HG03045 (cell line): ENCODE data around the gene RASEF.
"Not testable (repeated sequence)": the region's sequence is repeated elsewhere in the genome, so short reads cannot be mapped to it uniquely, and the experiment has no call there.

Experiments used
- ATAC-seq: cut with Tn5 transposase; IDR thresholded peaks from one replicate; pipeline ENCODE4 v1.9.1; 2021; ENCODE audit warnings: mild to moderate bottlenecking, moderate library complexity; ENCODE audit not compliant: unreplicated experiment

The RASEF gene

GRCh38 chr9:83062651-83063527 is at the start of gene RASEF:
TSS of gene RASEF (minus strand) at chr9:83063142. CDS start at chr9:83062867, 275 bp downstream.
- no peak for ATAC-seq

GRCh38 chr9:83111169-83111568 is 48.2 kb upstream of the RASEF start:
- ATAC-seq, result no peak

- ATAC-seq, result no peak
Measured at GRCh38 chr9:83109296-83109695, 46.4 kb upstream of the RASEF start.

- ATAC-seq, result no peak
Measured at GRCh38 chr9:83108208-83108607, 45.3 kb upstream of the RASEF start.

GRCh38 chr9:83106772-83107171 is 43.8 kb upstream of the RASEF start:
- ATAC-seq, result no peak

- ATAC-seq, result no peak
Measured at GRCh38 chr9:83106263-83106662, 43.3 kb upstream of the RASEF start.

GRCh38 chr9:83097633-83098032 is 34.7 kb upstream of the RASEF start:
- ATAC-seq, result no peak

- ATAC-seq, result not testable (repeated sequence)
Measured at GRCh38 chr9:83093311-83093710, 30.4 kb upstream of the RASEF start.

GRCh38 chr9:83081846-83082245 is 18.9 kb upstream of the RASEF start:
- no peak for ATAC-seq

GRCh38 chr9:83081010-83081409 is 18.1 kb upstream of the RASEF start:
- ATAC-seq, result no peak

- not testable (repeated sequence) for ATAC-seq
Measured at GRCh38 chr9:83075932-83076331, 13.0 kb upstream of the RASEF start.

GRCh38 chr9:83072498-83072897 is 9.6 kb upstream of the RASEF start:
- not testable (repeated sequence) for ATAC-seq

GRCh38 chr9:83071626-83072025 is 8.7 kb upstream of the RASEF start:
- no peak for ATAC-seq

GRCh38 chr9:83070261-83070660 is 7.3 kb upstream of the RASEF start:
- ATAC-seq, result no peak

GRCh38 chr9:83069651-83070050 is 6.7 kb upstream of the RASEF start:
- ATAC-seq, result no peak

GRCh38 chr9:83068414-83068813 is 5.5 kb upstream of the RASEF start:
- no peak for ATAC-seq

GRCh38 chr9:83067579-83067978 is 4.6 kb upstream of the RASEF start:
- ATAC-seq, result no peak

GRCh38 chr9:83066771-83067170 is 3.8 kb upstream of the RASEF start:
- ATAC-seq, result no peak

- ATAC-seq, result no peak
Measured at GRCh38 chr9:83065233-83065632, 2.3 kb upstream of the RASEF start.

- ATAC-seq, result no peak
Measured at GRCh38 chr9:83061990-83062650, 822 bp downstream of the RASEF start.

- no peak for ATAC-seq
Measured at GRCh38 chr9:83061036-83061435, 1.9 kb downstream of the RASEF start.

- no peak for ATAC-seq
Measured at GRCh38 chr9:83060556-83060955, 2.4 kb downstream of the RASEF start.
